ENCODE results near the gene GALNT2.
A peak's percentile ranks its signal among the peaks of the same experiment; 100 is the strongest.

GALNT2 gene

GRCh38 chr1:230170622-230171021 is 103.6 kb downstream of the GALNT2 start:
- DNase-seq: no peak

- DNase-seq: no peak
Observed at GRCh38 chr1:230171356-230172015, 104.4 kb downstream of the GALNT2 start.

GRCh38 chr1:230172016-230172537 is 105.0 kb downstream of the GALNT2 start:
- DNase-seq: no peak

GRCh38 chr1:230173187-230173975 is 106.3 kb downstream of the GALNT2 start:
- no peak for DNase-seq

GRCh38 chr1:230174041-230174440 is 107.0 kb downstream of the GALNT2 start:
- no peak for DNase-seq

GRCh38 chr1:230174471-230175162 is 107.6 kb downstream of the GALNT2 start:
- no peak for DNase-seq

GRCh38 chr1:230175163-230175747 is 108.2 kb downstream of the GALNT2 start:
- no peak for DNase-seq

GRCh38 chr1:230175839-230176238 is 108.8 kb downstream of the GALNT2 start:
- DNase-seq: no peak

GRCh38 chr1:230176326-230176725 is 109.3 kb downstream of the GALNT2 start:
- DNase-seq: no peak

GRCh38 chr1:230176871-230177411 is 109.9 kb downstream of the GALNT2 start:
- peak; percentile 67 for DNase-seq

- no peak for DNase-seq
Observed at GRCh38 chr1:230179249-230179648, 112.2 kb downstream of the GALNT2 start.

GRCh38 chr1:230185076-230186001 is 118.3 kb downstream of the GALNT2 start:
- no peak for DNase-seq

- DNase-seq: peak; percentile 63
Observed at GRCh38 chr1:230186003-230186863, 119.2 kb downstream of the GALNT2 start.

- no peak for DNase-seq
Observed at GRCh38 chr1:230186874-230187273, 119.8 kb downstream of the GALNT2 start.

GRCh38 chr1:230187290-230187689 is 120.3 kb downstream of the GALNT2 start:
- no peak for DNase-seq

- no peak for DNase-seq
Observed at GRCh38 chr1:230188826-230189225, 121.8 kb downstream of the GALNT2 start.

GRCh38 chr1:230189341-230189740 is 122.3 kb downstream of the GALNT2 start:
- no peak for DNase-seq

GRCh38 chr1:230189824-230190223 is 122.8 kb downstream of the GALNT2 start:
- no peak for DNase-seq

GRCh38 chr1:230191079-230191804 is 124.2 kb downstream of the GALNT2 start:
- no peak for DNase-seq

GRCh38 chr1:230191855-230192254 is 124.8 kb downstream of the GALNT2 start:
- DNase-seq: no peak

All from GOT3 (cell line).